Smooth muscle cell (in vitro differentiated cells): ENCODE measurements around the gene IGF1. TPM values are rescaled to one million over a fixed set of nuclear protein-coding genes. Genes with fewer than 3 reads are reported as not detected.

Experiments
- DNase-seq: peaks from one replicate; lab custom pipeline; 2025; ENCODE audit not compliant: unreplicated experiment; lab: John Stamatoyannopoulos, UW
- H2AFZ ChIP-seq: fragments of 200-600 bp; sonication (generic); 2 replicates; pipeline ENCODE4 v1.6.0; 2016; ENCODE audit warnings: antibody characterized with exemption, low read depth, mild to moderate bottlenecking
- H3F3A ChIP-seq: fragments of 200-600 bp; sonication (generic); 2 replicates; pipeline ENCODE4 v1.6.0; 2017; ENCODE audit warnings: antibody characterized with exemption, low read depth
- H3K27ac ChIP-seq: fragments of 200-600 bp; sonication (generic); 2 replicates; pipeline ENCODE4 v1.5.1; 2016; ENCODE audit warnings: low read depth, mild to moderate bottlenecking
- H3K27me3 ChIP-seq: fragments of 200-600 bp; sonication (generic); 2 replicates; pipeline ENCODE4 v1.6.1; 2016; ENCODE audit warnings: low read depth, mild to moderate bottlenecking
- H3K36me3 ChIP-seq: fragments of 200-600 bp; sonication (generic); 2 replicates; pipeline ENCODE4 v1.5.1; 2016; ENCODE audit warnings: low read depth
- H3K4me1 ChIP-seq: fragments of 200-600 bp; sonication (generic); 2 replicates; pipeline ENCODE4 v1.5.1; 2016; ENCODE audit warnings: low read depth
- H3K4me2 ChIP-seq: fragments of 200-600 bp; sonication (generic); 2 replicates; pipeline ENCODE4 v1.6.0; 2016; ENCODE audit warnings: mild to moderate bottlenecking
- H3K4me3 ChIP-seq: fragments of 200-600 bp; sonication (generic); 2 replicates; pipeline ENCODE4 v1.5.1; 2016; ENCODE audit warnings: mild to moderate bottlenecking
- H3K79me2 ChIP-seq: fragments of 200-600 bp; sonication (generic); 2 replicates; pipeline ENCODE4 v1.6.0; 2016; ENCODE audit warnings: low read depth, mild to moderate bottlenecking
- H3K9ac ChIP-seq: fragments of 200-600 bp; sonication (generic); 2 replicates; pipeline ENCODE4 v1.6.0; 2016; ENCODE audit warnings: low read depth
- H3K9me3 ChIP-seq: fragments of 200-600 bp; sonication (generic); replicated peaks from 2 replicates; pipeline ENCODE4 v1.5.1; 2016; ENCODE audit warnings: low read depth
- H4K20me1 ChIP-seq: fragments of 200-600 bp; sonication (generic); 2 replicates; pipeline ENCODE4 v1.6.0; 2016; ENCODE audit warnings: low read depth
- WGBS: methylation state at CpG from one replicate; pipeline ENCODE4 v1.1.7; 2016; ENCODE audit warnings: low lambda C conversion rate; 5-methylcytosine and 5-hydroxymethylcytosine counted together
- polyA plus RNA-seq: library from polyadenylated mRNA; unstranded; fragments of >200 nt; fragmentation: Nextera tagmentation; extraction: Ambion mirVana; gene quantifications from 2 replicates; pipeline ENCODE4 v1.2.1, GENCODE V29; 2016
- total RNA-seq: library from RNA; depleted of rRNA; stranded (reverse); fragments of >200 nt; gene quantifications from 2 replicates; pipeline ENCODE4 v1.2.3, GENCODE V29; 2014
- TF ChIP-seq, protein P1 (sequence below): fragments of 200-600 bp; sonication (generic); IDR thresholded peaks from 2 replicates; pipeline ENCODE4 v1.5.1; 2017; ENCODE audit warnings: borderline replicate concordance, mild to moderate bottlenecking, antibody characterized with exemption; ENCODE audit not compliant: insufficient read depth, poor library complexity, severe bottlenecking

IGF1 gene
- total and polyA plus RNA-seq, 2 experiments from 2014 or later, result 1.3 to 8.9 TPM

DNA sequence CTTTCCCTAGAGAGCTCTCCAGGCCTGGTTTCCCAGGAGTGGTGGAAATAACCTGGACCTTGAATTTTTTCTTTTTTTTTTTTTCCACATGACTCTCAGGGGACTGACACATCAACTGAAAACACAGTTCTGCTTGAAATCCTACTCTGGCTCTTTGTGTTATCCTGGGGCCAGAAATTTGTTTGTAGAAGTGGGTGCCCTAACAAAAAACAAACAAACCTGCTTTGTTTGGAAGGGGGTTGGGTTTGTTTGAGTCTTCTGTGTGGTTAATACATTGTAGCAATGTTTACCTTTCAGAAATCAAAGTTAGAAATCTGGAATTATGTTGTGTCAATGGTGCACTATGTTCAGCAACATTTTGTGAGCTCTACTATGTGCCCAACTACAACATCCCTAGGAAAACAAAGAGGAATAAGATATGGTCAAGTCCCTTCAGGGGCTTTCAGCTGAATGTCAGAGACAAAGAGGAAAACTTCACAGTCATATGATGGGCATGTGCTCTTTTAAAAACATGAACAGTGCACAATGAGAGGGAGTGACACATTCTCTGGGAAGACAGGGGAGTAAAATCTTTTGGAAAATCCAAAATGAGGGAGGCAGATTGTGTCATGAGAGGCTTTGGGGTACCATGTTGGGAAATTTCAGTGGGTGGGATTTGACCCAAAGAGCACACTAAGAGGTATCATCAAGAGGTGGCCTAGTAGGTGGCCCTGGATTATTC lies 1.5 kb upstream of the IGF1 start:
- no peak for DNase-seq
- TF ChIP-seq, protein P1, sequence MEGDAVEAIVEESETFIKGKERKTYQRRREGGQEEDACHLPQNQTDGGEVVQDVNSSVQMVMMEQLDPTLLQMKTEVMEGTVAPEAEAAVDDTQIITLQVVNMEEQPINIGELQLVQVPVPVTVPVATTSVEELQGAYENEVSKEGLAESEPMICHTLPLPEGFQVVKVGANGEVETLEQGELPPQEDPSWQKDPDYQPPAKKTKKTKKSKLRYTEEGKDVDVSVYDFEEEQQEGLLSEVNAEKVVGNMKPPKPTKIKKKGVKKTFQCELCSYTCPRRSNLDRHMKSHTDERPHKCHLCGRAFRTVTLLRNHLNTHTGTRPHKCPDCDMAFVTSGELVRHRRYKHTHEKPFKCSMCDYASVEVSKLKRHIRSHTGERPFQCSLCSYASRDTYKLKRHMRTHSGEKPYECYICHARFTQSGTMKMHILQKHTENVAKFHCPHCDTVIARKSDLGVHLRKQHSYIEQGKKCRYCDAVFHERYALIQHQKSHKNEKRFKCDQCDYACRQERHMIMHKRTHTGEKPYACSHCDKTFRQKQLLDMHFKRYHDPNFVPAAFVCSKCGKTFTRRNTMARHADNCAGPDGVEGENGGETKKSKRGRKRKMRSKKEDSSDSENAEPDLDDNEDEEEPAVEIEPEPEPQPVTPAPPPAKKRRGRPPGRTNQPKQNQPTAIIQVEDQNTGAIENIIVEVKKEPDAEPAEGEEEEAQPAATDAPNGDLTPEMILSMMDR, result no peak
- no peaks in the 10 kb centered on the region for H3F3A ChIP-seq
- peak overlapping the region; percentile 30 for H3K4me2 ChIP-seq
- no peaks in the 10 kb centered on the region for H3K9me3 ChIP-seq
- H3K27me3 ChIP-seq, result no peaks in the 10 kb centered on the region
- H3K36me3 ChIP-seq, result no peaks in the 10 kb centered on the region
- no peaks in the 10 kb centered on the region for H4K20me1 ChIP-seq
- H3K79me2 ChIP-seq, result no peaks in the 10 kb centered on the region
- peaks cover 14% of the 10 kb centered on the region for H3K4me1 ChIP-seq
- peak overlapping the region; percentile 1 for H3K27ac ChIP-seq
- H3K9ac ChIP-seq, result no peak overlapping the region
- H2AFZ ChIP-seq, result no peak overlapping the region
- no peak overlapping the region for H3K4me3 ChIP-seq

DNA sequence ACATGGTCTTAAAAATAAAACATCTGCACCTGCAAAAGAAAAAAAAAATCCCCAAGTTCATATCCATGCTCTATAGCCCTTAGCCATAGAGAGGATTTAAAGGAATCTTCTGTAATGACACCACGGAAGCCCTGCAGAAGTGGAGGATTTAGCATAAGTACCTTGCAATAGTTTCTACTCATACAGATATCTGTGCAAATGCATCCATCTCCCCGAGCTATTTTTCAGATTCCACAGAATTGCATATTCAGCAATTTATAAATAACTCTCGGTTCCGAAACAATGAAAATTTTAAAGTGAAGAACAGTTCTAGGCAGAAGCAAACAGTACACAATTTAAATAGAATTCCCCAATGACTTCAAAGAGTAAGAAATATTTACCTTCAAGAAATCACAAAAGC lies 424 bp downstream of the IGF1 start:
- peak overlapping the region; percentile 48 for H3K4me2 ChIP-seq
- peak overlapping the region; percentile 29 for H3K4me3 ChIP-seq

DNA sequence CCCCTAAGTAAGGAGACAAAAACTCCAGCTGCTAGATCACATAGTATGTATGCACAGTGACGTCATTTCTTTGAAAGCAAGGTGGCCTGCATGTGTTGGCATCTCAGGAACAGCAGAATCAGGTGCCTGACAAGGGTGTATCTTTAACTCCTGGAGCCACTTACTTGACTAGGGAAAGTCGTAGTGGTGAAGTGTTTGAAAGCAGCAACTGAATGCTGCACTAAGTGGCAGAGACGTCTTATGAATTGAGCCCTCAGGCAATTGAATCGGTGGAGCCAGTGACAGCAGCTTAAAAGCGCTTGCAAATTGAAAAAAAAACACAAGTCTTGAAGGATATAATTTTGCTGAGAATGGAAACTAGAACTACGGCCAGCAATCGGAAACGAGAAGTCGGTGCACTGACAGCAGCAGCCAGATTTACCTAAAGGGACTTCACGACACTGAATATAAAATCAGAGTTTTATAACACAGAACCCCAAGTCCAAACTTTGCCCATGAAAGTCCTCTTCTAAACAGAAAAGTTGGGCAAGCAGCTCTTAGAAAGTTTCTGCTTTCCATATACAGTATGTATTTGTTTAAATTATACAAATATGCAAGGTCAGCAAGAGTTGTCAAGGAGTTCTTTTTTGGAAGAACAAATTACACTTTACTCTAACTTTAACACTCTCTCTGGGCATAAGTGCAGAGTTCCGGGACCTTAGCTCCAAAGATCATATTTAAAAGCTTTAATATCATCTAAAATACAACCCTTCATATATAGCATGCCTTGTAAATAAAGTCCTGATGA lies 1.1 kb downstream of the IGF1 start:
- H3K4me2 ChIP-seq, result peak overlapping the region; percentile 48
- H3K4me1 ChIP-seq, result peaks cover 14% of the 10 kb centered on the region
- H3K36me3 ChIP-seq, result no peaks in the 10 kb centered on the region
- no peak overlapping the region for H2AFZ ChIP-seq
- TF ChIP-seq, protein P1, result no peak
- H3K4me3 ChIP-seq, result peak overlapping the region; percentile 29
- no peaks in the 10 kb centered on the region for H3F3A ChIP-seq
- DNase-seq, result no peak
- no peaks in the 10 kb centered on the region for H3K79me2 ChIP-seq
- WGBS, result 34% methylated on average over 11 of the region's 11 CpGs
- H4K20me1 ChIP-seq, result no peaks in the 10 kb centered on the region
- H3K9ac ChIP-seq, result no peak overlapping the region
- peak overlapping the region; percentile 17 for H3K27ac ChIP-seq
- H3K9me3 ChIP-seq, result no peaks in the 10 kb centered on the region
- no peaks in the 10 kb centered on the region for H3K27me3 ChIP-seq

More for the DNA sequence above, 424 bp downstream of the IGF1 start:
- Histone ChIP-seq H3K9ac (no peak overlapping the region), H3F3A (no peaks in the 10 kb centered on the region), H3K36me3 (no peaks in the 10 kb centered on the region), H3K27me3 (no peaks in the 10 kb centered on the region), H2AFZ (no peak overlapping the region), H4K20me1 (no peaks in the 10 kb centered on the region), H3K27ac (no peak overlapping the region), H3K4me1 (peaks cover 14% of the 10 kb centered on the region), H3K9me3 (no peaks in the 10 kb centered on the region), H3K79me2 (no peaks in the 10 kb centered on the region)
- DNase-seq, result no peak
- 36% methylated on average over 4 of the region's 4 CpGs for WGBS
- TF ChIP-seq, protein P1, result no peak
